NCI-H2029 treated with DMSO at 0.1 percent for 48 hours (cell line): ENCODE results near the gene SPTBN1.

Experiments
- DNase-seq: peaks from one replicate; lab custom pipeline; 2025; lab: John Stamatoyannopoulos, UW

Gene SPTBN1

DNA sequence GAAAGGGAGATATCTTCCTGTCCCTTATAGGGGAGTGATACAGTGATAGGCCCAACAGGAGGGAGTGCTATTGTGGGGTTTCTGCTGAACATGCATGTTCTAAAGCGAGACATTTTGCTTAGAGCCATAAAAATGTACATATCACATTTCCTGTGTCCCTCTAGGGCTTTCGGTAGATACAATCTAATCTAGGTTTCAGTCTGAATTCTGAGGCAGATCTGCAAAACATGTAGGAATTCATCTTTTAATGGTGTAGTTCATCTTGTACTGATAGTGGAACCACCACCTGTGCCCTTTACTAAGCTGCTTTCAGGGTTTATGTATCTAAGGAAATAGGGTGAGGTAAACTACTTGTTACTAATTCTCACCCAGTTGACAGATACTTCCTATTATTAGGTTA is 73.8 kb downstream of the SPTBN1 start:
- DNase-seq, result no peak

DNA sequence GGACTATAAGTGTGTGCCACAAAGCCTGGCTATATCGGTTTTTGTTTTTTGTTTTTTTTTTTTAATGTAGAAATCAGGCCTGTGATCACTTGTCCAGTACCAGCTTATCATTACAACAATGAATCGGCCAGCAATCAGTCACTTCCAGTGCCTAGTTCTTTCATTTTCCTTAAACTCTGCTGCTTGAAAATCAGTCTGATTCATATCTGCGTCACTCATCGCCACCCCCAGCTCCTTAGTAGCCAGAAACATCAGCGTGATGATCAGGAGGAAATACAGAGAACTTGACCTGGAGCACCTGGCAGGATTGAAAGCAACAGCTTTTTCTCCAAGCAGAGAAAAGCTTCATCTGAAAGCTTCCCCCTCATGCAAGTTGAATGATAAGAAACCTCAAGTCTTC is 75.4 kb downstream of the SPTBN1 start:
- DNase-seq, result no peak

DNA sequence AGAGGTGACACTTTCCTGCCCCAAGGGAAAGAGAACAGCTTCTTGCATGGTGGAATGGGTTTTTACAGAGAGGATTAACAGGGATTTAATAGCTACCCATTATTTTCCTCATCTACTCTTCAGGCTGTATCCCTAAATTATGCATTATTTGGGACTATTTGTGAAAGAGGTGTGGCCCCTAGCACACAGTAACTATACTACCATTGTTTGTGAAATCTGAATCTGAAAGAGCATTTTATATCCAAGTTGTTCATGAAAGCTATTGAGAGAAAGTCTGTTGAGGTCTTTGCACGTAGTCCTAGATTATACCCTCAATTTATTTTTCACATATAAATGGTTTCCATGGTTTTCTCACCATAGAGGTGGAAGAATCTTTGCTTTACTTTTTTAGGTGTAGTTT is 78.1 kb downstream of the SPTBN1 start:
- DNase-seq, result no peak

DNA sequence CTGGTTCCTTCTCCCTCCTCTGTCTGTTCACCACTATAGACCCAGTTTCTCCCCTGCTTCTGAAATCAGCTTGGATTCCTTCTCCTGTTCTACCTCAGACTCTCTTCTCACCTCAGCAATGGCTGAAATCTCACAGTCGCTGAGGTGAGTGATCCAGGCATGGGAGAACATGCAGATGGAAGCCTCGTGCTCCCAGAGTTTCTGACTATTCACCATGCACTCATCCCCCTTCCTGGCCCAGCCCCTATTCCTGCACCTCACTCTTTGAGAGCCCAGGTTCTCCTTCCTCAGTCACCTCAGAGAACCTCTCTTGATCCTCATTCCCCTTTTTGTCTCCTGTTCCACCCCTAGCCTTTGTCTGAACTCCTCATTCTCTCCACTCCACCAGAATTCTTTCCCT is 78.5 kb downstream of the SPTBN1 start:
- no peak for DNase-seq

DNA sequence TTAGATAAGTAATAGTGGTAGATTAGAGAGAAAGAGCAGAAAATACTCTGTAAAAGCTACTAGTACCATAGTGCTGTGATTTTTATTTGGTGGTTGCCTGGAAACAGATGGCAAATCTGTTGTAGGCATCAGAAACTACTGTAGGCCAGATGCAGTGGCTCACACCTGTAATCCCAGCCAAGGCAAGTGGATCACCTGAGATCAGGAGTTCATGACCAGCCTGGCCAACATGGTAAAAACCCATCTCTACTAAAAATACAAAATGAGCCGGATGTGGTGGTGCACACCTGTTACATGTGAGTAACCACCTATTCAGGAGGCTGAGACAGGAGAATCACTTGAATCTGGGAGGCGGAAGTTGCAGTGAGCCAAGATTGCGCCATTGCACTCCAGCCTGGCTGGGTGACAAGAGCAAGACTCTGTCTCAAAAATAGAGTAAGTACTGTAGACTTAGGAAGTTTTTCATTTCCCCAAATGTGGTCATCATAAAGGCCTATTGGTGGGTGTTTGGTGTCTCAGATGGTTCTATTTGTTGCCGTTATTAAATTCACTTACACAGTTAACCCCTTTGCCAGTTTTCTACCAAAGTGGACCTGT is 79.6 kb downstream of the SPTBN1 start:
- no peak for DNase-seq

DNA sequence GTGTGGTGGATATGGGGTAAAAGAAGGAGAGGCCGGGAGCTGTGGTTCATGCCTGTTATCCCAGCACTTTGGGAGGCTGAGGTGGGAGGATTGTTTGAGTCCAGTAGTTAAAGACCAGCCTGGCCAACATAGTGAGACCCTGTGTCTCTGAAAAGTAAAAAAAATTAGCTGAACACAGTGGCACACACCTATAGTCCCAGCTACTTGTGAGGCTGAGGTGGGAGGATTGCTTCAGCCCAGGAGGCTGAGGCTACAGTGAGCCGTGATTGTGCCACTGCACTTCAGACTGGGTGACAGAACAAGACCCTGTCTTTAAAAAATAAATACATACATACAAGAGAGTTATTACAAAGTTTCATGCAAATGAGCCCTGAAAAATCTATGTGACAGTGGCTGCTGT is 80.6 kb downstream of the SPTBN1 start:
- no peak for DNase-seq

DNA sequence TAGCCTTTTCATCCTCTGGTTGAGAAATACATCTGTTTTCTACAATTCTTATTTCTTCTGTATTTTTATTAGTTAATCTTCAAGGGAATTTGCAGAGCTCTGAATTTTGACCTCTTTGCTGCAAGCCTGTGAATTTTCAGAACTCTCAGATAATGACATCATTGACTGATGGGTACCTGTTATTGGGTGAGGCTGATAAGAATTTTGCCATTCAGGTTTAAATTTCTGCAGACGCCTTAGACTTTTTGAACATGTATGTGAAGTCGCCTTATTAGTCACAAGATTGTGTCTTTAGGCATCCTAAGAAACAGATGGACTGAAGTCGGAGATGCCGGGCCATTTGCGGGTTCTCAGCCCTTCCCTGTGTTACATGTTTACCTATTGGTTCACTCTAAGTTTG is 82.4 kb downstream of the SPTBN1 start:
- DNase-seq, result no peak

DNA sequence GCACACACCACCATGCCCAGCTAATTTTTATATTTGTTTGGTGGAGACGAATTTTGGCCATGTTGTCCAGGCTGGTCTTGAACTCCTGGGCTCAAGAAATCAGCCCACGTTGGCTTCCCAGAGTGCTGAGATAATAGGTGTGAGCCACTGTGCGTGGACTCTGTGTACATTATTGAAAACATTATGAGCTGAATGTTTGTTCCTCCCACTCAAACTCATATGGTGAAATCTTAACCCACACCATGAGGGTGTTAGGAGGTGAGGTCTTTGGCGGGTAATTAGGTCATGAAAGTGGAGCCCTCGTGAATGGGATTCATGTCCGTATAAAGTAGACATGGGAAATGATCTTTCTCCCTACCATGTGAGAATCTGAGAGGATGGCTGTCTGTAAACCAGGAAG is 83.6 kb downstream of the SPTBN1 start:
- DNase-seq, result no peak

DNA sequence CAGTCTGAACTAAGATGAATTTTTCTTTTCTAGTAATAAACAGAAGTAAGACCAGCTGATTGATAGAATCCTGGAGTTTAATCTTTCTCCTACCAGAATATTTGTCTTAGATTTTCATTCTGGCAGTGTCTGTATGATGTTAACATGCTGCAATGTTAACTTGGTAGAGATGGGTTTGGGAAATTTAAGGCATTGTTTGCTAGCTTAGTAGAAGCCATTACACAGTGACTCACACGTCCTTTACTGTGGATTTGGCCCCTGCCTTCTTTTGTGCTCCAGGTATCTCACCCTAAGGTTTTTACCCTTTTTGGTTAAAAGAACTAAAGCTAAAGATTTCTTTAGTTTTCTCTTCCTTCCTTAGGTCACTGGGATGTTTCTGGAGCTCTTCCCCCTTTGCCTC is 84.1 kb downstream of the SPTBN1 start:
- no peak for DNase-seq

DNA sequence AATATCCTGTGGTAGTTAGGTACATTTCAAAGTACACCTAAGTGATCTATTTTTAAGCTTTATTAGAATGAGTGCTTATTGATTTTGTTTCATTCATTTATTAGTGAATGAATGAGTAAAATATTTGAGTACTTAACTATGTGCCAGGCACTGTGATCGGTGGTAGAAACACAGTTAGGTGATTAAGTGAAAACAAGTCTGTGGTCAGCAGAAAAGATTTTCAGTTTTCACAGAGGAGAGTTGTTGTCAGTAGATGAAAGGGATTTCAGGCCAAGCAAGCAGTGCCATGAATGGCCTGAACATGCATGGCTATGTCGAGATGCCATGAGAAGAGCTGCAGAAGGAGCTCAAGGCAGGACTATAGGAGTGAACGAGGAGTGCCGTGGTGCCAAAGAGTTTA is 85.9 kb downstream of the SPTBN1 start:
- no peak for DNase-seq

DNA sequence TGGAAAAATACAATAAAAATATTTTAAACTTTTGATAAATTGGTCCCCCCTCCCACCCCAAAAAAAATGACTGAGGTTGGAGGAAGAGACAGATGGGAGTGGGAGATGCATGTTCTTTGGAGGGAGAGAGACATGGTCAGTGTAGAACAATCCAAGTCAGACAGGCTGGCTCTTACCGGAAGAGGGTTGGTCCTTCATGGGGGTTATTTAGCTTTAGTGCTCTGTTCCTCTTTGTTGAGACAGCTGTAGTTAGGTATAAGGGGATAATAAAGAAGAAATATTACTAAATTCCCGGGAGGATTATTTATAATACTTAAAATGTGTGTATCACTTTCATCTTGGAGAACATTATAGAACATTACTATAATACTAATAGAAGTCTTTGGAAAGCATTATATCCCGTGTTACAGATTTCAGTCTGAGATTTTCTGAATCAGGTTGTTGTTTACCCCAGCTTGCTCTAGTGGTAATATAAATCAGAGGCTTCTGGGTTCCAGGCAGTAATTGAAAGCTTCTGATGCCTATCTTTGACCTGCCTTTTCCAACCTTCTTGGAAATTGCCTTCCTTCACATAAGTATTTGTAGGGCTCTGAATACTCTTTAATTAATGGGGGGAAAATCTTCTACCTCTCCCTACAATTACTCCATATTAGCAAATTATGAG is 87.7 kb downstream of the SPTBN1 start:
- no peak for DNase-seq

DNA sequence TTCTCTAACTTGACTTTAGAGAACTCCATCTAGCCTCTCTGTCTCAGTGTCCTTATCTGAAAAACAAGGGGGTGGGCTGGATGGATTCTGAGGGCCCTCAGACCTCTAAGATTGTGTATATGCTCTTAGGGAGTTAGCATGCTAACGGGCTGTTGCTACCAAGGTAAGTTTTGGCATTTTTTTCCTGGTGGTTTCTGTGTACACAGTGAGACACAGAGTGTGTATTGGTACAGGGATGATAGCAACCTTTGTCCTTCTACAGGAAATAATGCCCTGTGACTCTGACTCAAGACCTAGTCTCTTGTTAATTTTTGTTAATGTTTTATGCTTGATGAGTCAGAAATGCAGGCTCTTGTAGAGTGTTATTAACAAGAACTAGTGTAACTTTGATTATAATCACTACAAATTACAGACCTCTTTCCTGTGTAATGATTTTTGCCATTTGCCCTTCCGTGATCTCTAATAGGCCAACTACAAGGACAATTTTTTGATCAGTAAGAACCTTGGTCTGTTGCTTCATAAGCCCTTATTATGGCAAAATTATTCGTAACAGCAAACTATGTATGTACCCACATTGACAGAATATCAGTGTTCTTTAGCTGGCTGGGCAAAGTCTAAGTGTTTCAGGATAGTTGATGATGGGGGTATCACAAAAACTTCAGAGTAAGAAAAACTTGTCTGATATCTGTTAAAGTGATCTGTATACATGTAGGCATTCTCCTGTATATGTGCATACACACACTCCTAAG is 89.7 kb downstream of the SPTBN1 start:
- DNase-seq, result no peak

DNA sequence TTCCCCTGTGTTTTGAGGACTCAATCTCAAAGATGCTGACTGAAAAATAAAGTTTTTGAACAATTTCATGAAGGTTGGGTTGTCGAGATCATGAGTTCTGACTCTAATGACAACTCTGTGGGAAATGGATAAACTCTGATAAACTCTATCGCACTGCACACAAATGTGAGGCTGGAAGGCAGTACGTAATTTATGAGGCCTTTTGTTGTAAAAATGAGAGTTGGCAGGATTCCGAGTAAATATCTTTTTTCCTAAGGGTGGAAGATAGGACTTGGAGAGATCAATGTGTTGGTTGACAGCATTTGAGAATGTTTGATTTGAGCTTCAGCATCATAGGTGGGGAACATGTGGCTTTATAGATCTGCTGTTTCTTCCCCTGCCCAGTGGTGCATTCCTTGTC is 90.4 kb downstream of the SPTBN1 start:
- DNase-seq, result no peak

DNA sequence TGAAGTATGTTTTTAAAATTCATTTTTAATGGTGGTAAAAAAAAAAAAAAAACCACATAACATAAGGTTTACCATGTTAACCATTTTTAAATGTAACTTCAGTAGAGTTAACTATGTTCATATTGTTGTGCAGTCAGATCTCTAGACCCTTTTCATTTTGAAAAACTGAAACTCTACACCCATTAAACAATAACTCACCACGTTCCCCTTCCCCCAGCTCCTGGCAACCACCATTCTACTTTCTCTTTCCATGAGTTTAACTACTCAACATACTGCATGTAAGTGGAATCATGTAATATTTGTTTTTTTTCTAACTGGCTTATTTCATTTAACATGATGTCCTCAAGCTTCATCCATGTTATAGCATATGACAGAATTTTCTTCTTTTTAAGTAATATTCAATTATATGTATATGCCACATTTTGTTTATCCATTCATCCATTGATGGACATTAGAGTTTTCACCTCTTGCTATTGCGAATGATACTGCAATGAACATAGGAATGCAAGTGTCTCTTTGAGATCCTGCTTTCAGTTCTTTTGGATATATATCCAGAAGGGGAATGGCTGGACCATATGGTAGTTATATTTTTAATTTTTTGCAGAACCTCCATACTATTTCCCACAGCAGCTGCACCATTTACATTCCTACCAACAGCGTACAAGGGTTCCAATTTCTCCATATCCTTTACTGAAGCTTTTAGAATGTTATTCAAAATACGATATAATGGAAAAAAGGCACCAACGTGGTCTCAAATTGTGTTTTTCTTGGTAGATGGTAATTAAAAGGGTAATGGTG is 91.0 kb downstream of the SPTBN1 start:
- DNase-seq, result peak; percentile 20

DNA sequence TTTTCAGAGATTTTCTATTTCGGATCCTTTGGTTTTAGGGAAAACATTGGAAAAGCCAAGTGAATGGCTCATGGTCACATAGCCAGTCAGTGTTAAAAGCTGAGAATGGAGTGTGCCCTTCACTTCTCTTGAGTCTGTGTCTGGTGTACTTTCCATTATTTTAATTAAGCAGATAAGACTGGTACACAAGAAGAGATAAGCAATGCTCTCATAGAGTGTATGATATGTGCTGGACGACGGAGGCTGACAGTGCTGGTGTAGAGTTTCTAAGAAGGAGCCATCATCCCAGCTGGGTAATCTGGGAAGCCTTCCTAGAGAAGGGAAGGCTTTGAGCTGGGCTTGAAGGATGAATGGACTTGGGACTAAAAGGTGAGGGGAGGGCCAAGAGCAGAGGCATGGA is 93.3 kb downstream of the SPTBN1 start:
- no peak for DNase-seq

DNA sequence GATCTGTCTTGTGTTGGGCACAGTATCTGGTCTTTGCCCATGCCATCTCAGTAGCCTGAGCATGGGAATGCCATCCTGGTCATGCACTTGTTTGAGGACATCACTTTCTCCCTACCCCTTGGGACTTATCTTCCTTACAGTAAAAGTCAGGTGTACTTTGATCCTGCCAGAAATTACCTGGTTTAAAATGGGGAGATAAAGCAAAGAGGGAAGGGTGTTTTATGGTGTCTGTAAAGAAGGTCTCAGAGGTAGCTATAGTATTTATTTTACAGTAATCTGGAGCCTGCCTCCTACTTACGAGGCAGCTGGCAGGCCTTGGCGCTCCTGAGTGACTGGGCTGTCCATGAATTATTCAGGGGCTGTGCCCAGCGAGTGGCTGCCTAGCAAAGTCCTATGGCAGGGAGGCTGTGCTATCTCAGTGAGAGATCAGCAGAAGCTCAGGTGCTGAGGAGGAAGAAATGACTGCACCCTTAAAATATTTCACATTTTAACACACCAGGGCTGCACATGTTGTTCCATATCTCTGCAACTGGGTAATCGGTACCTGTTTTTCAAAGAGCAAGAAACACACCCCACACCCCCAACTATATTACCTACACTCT is 93.9 kb downstream of the SPTBN1 start:
- no peak for DNase-seq

DNA sequence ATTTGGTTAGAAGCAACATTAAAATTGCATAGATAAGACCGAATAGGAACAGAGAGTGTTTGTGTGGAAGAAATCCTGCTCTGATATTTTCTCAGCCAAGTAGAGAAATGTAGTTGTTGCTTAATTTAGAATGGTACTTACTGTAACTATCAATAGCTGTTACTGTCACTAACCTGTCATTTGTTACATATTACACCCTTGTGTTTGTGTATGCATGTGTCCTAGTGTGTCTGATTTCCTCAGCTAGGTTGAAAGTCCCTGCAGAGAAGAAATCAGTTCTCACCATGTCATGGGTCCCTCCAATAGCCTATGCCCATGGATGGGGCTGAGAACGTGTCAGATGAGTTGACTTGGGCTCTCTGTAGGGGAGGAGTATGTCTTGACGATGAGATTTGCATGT is 94.4 kb downstream of the SPTBN1 start:
- DNase-seq, result no peak

DNA sequence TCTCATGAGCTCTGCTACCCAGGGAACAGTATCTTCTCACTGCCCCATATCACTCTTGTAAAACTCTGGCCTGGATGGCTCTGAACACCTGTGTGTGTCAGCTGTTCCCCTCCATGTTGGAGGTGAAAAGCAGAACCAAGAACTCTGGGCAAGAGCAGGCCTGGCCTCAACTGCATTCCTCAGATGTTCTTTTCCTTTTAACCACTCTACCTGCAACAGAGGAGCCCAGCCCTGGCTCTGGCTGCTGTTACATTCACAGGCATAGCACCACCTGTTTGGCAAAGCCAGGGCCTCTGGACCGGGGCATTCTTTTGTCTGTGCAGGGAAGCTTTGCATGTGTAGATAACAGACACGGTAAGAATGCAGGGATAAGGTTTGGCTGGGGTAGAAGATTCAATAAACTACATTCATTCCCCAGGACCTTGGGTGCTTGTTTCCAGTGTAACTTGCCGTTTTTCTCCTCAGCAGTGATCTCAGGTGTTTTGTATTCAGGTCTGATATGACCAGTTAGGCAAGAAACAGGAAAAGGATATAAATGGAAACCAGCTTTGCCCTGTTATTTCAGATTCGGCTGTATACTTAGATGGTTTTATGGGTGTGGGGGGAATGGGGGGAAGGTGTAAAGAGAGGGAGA is 95.1 kb downstream of the SPTBN1 start:
- no peak for DNase-seq

DNA sequence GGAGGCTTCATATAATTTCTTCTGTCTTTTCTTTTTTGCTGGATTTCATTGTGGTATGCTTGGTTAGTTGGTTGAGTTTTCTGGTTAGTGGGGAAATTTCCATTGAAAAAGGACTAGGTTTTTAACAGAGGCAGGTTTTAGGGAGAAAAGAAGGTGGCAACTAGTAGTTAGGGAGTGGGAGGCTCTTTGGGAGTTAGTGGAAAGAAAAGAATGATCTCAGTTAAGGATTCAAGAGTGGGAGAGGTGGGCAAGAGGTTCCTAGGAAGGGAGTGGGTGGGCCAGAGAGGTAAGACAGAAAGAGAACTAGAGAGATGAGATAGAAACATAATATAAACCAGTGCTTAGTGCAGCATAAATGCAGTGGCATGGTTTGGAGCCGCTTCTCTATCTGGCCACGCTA is 96.9 kb downstream of the SPTBN1 start:
- DNase-seq, result no peak

DNA sequence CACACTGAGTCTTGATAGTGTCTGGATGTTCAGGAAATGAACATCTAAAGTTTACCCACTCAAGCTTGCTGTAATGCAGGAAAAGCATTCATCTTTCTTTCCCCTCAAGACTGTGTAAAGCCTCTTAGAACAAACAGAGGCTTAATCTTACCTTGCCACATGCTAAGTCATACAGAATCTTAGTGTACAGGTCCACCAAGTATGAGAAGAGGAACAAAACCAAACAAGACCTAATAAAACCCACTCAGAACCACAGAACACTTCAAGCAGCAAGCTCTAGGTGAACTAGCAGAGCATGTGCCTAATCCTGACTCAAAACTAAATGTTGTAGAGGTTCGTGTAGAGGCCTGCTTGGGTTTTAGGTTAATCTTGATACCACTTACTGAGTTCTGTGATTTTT is 97.6 kb downstream of the SPTBN1 start:
- no peak for DNase-seq

DNA sequence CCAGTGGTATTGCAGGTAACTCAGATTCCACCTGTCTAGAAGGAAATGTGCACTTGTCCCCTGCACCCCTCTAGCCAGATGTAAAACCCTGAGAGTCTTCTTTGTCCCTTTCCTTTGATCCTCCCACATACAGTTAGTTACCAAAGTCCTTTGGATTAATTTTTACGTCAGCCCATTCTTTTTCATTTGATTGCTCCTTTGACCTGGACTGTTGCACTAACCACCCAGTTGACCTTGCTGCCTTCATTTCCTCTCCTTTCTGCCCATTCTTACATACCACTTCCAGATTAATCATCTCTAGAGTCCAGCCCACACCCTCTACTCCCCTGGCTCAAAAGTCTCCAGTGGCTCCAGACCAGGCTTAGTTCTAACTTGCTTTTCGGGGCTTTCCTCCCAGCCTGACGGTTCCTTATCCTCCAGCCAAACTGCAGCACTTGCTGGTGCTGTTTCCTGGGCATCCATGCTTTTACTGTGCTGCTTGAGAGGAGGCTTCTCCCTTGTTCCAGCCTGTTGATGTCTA is 99.3 kb downstream of the SPTBN1 start:
- DNase-seq, result no peak
